ENCODE results near the gene OR6F1. TPM values are rescaled to one million over a fixed set of nuclear protein-coding genes. Genes with fewer than 3 reads are reported as not detected.
"Not testable (repeated sequence)": the region's sequence is repeated elsewhere in the genome, so short reads cannot be mapped to it uniquely, and the experiment has no call there.

The OR6F1 gene
- total RNA-seq, 1 donor from 2014 or later, result not detected

- DNase-seq (ENCODE audit: low spot score in 2 of 2, unreplicated experiment in 2 of 2), result no peak
- no peak for TF ChIP-seq CTCF (IDR thresholded peaks at IDR 0.05; ENCODE audit: unreplicated experiment)
- H3K4me3 Mint-ChIP-seq, result no peak overlapping the region
- H3K27ac Mint-ChIP-seq, result no peak overlapping the region
- H3K27me3 Mint-ChIP-seq (ENCODE audit: low read depth), result no peaks in the 10 kb centered on the region
- no peaks in the 10 kb centered on the region for H3K36me3 Mint-ChIP-seq
- peaks cover 46% of the 10 kb centered on the region for H3K9me3 Mint-ChIP-seq
- no peaks in the 10 kb centered on the region for H3K4me1 Mint-ChIP-seq
Measured at GRCh38 chr1:247713753-247714152, 2.7 kb downstream of the OR6F1 start.

- H3K9me3 Mint-ChIP-seq, result peaks cover 57% of the 10 kb centered on the region
- not testable (repeated sequence) for H3K27ac Mint-ChIP-seq; H3K4me3 Mint-ChIP-seq; H3K27me3 Mint-ChIP-seq (ENCODE audit: low read depth); DNase-seq (ENCODE audit: low spot score in 2 of 2, unreplicated experiment in 2 of 2); H3K4me1 Mint-ChIP-seq; H3K36me3 Mint-ChIP-seq
Measured at GRCh38 chr1:247710681-247711080, 5.8 kb downstream of the OR6F1 start.

GRCh38 chr1:247701338-247701737 is 15.1 kb downstream of the OR6F1 start:
- Mint-ChIP-seq H3K36me3 (no peaks in the 10 kb centered on the region), H3K4me3 (no peak overlapping the region), H3K27me3 (ENCODE audit: low read depth) (no peaks in the 10 kb centered on the region), H3K9me3 (peaks cover 62% of the 10 kb centered on the region), H3K27ac (no peak overlapping the region), H3K4me1 (no peaks in the 10 kb centered on the region)
- TF ChIP-seq CTCF (IDR thresholded peaks at IDR 0.05; ENCODE audit: unreplicated experiment), result no peak
- DNase-seq (ENCODE audit: low spot score in 2 of 2, unreplicated experiment in 2 of 2), result no peak

GRCh38 chr1:247681288-247681897 is 35.1 kb downstream of the OR6F1 start:
- H3K4me1 Mint-ChIP-seq, result no peaks in the 10 kb centered on the region
- H3K9me3 Mint-ChIP-seq, result no peaks in the 10 kb centered on the region
- TF ChIP-seq CTCF (IDR thresholded peaks at IDR 0.05; ENCODE audit: unreplicated experiment), result peak; percentile 80
- peak in 1 of 2 experiments; percentile 45 for DNase-seq (ENCODE audit: low spot score in 2 of 2, unreplicated experiment in 2 of 2)
- H3K4me3 Mint-ChIP-seq, result no peak overlapping the region
- no peaks in the 10 kb centered on the region for H3K27me3 Mint-ChIP-seq (ENCODE audit: low read depth)
- no peak overlapping the region for H3K27ac Mint-ChIP-seq
- H3K36me3 Mint-ChIP-seq, result no peaks in the 10 kb centered on the region

- Mint-ChIP-seq H3K27ac (no peak overlapping the region), H3K4me3 (no peak overlapping the region), H3K27me3 (ENCODE audit: low read depth) (no peaks in the 10 kb centered on the region), H3K36me3 (no peaks in the 10 kb centered on the region), H3K4me1 (no peaks in the 10 kb centered on the region), H3K9me3 (no peaks in the 10 kb centered on the region)
- no peak for TF ChIP-seq CTCF (IDR thresholded peaks at IDR 0.05; ENCODE audit: unreplicated experiment)
- no peak for DNase-seq (ENCODE audit: low spot score in 2 of 2, unreplicated experiment in 2 of 2)
Measured at GRCh38 chr1:247680171-247680570, 36.3 kb downstream of the OR6F1 start.

- no peaks in the 10 kb centered on the region for H3K4me1 Mint-ChIP-seq
- no peak for DNase-seq (ENCODE audit: low spot score in 2 of 2, unreplicated experiment in 2 of 2)
- TF ChIP-seq CTCF (IDR thresholded peaks at IDR 0.05; ENCODE audit: unreplicated experiment), result no peak
- H3K27ac Mint-ChIP-seq, result no peak within 1 kb of the TSS
- H3K9me3 Mint-ChIP-seq, result no peaks in the 10 kb centered on the region
- no peaks in the 10 kb centered on the region for H3K27me3 Mint-ChIP-seq (ENCODE audit: low read depth)
- H3K4me3 Mint-ChIP-seq, result no peak within 1 kb of the TSS
- no peaks in the 10 kb centered on the region for H3K36me3 Mint-ChIP-seq
Measured at GRCh38 chr1:247679639-247680038, 36.8 kb downstream of the OR6F1 start, which contains the start of gene OR13G1. Gene OR13G1 (minus strand): TSS chr1:247679739. CDS start chr1:247673041, 6,698 bp downstream.
